ENCODE measurements around the gene DHRS11.
A peak's percentile ranks its signal among the peaks of the same experiment; 100 is the strongest.

- TF ChIP-seq CTCF (IDR thresholded peaks at IDR 0.05; ENCODE audit: insufficient read depth, low read depth, low read length) (peak; percentile 35), EZH2 (IDR thresholded peaks at IDR 0.05; ENCODE audit: insufficient read depth, low read length) (no peak)
These were observed 17.3 kb downstream of the DHRS11 start for GRCh38 chr17:36608794-36609497.

Measured in astrocyte (in vitro differentiated cells and primary cell).